Trophoblast cell (in vitro differentiated cells and primary cell): ENCODE measurements around the gene KLHL21.

Experiments used
- DNase-seq, 2 donors: peaks; one replicate each; pipeline ENCODE4 v3.0.0-alpha.2; 2016
- H2AFZ ChIP-seq: 2 replicates; pipeline ENCODE4 v1.6.1; 2013; ENCODE audit warnings: low read length, moderate library complexity, mild to moderate bottlenecking; ENCODE audit not compliant: insufficient read depth, poor library complexity
- H2AK5ac ChIP-seq: 2 replicates; pipeline ENCODE4 v1.6.1; 2013; ENCODE audit warnings: mild to moderate bottlenecking, low read length
- H2BK120ac ChIP-seq: 2 replicates; pipeline ENCODE4 v1.6.1; 2013; ENCODE audit warnings: low read length, mild to moderate bottlenecking, moderate library complexity; ENCODE audit not compliant: insufficient read depth, poor library complexity
- H2BK12ac ChIP-seq: 2 replicates; pipeline ENCODE4 v1.6.1; 2013; ENCODE audit warnings: mild to moderate bottlenecking, low read length, moderate library complexity
- H2BK5ac ChIP-seq: 2 replicates; pipeline ENCODE4 v1.6.1; 2013; ENCODE audit warnings: low read length, low read depth, moderate library complexity, mild to moderate bottlenecking; ENCODE audit not compliant: poor library complexity
- H3K14ac ChIP-seq: 2 replicates; pipeline ENCODE4 v1.6.1; 2013; ENCODE audit warnings: mild to moderate bottlenecking, low read length
- H3K18ac ChIP-seq: 2 replicates; pipeline ENCODE4 v1.6.1; 2013; ENCODE audit warnings: mild to moderate bottlenecking, low read length
- H3K23ac ChIP-seq: 2 replicates; pipeline ENCODE4 v1.6.1; 2013; ENCODE audit warnings: low read length
- H3K27ac ChIP-seq: 2 replicates; pipeline ENCODE4 v1.5.1; 2013; ENCODE audit warnings: low read depth, mild to moderate bottlenecking, inconsistent platforms, low read length, moderate library complexity
- H3K27me3 ChIP-seq: 2 replicates; pipeline ENCODE4 v1.6.1; 2013; ENCODE audit warnings: inconsistent platforms, mild to moderate bottlenecking, low read length, moderate library complexity; ENCODE audit not compliant: insufficient read depth
- H3K36me3 ChIP-seq, 2 experiments: 1 replicate in 1 of 2; 2 replicates in 1 of 2; pipeline ENCODE4 v1.6.1; 2013; ENCODE audit warnings: low read length in 2 of 2, mild to moderate bottlenecking in 2 of 2, moderate library complexity in 1 of 2; ENCODE audit not compliant: insufficient read depth in 2 of 2, control insufficient read depth in 1 of 2
- H3K4ac ChIP-seq: 2 replicates; pipeline ENCODE4 v1.6.1; 2013; ENCODE audit warnings: low read depth, mild to moderate bottlenecking, low read length, moderate library complexity
- H3K4me1 ChIP-seq, 2 experiments: 1 replicate in 1 of 2; 2 replicates in 1 of 2; pipeline ENCODE4 v1.6.1; 2013; ENCODE audit warnings: low read length in 2 of 2, mild to moderate bottlenecking in 2 of 2, moderate library complexity in 1 of 2; ENCODE audit not compliant: insufficient read depth in 2 of 2, control insufficient read depth in 1 of 2
- H3K4me2 ChIP-seq: 2 replicates; pipeline ENCODE4 v1.6.1; 2013; ENCODE audit warnings: inconsistent platforms, mild to moderate bottlenecking, low read length, moderate library complexity
- H3K4me3 ChIP-seq: 2 replicates; pipeline ENCODE4 v1.5.1; 2013; ENCODE audit warnings: mild to moderate bottlenecking, low read depth, low read length, inconsistent platforms
- H3K79me1 ChIP-seq: one replicate; pipeline ENCODE4 v1.6.1; 2013; ENCODE audit warnings: low read length
- H3K79me2 ChIP-seq: 2 replicates; pipeline ENCODE4 v1.6.1; 2013; ENCODE audit warnings: low read length, mild to moderate bottlenecking; ENCODE audit not compliant: control insufficient read depth, insufficient read depth, poor library complexity
- H3K9ac ChIP-seq: 2 replicates; pipeline ENCODE4 v1.6.1; 2013; ENCODE audit warnings: mild to moderate bottlenecking, low read length
- H3K9me3 ChIP-seq: 2 replicates; pipeline ENCODE4 v1.6.1; 2013; ENCODE audit warnings: low read depth, mild to moderate bottlenecking, control low read depth, inconsistent platforms, low read length; ENCODE audit not compliant: insufficient read depth
- H4K12ac ChIP-seq: 2 replicates; pipeline ENCODE4 v1.6.1; 2013; ENCODE audit warnings: low read depth, mild to moderate bottlenecking, low read length, moderate library complexity
- H4K8ac ChIP-seq: 2 replicates; pipeline ENCODE4 v1.6.1; 2013; ENCODE audit warnings: low read depth, mild to moderate bottlenecking, low read length, moderate library complexity
- H4K91ac ChIP-seq: one replicate; pipeline ENCODE4 v1.6.1; 2013; ENCODE audit warnings: low read depth, mild to moderate bottlenecking, low read length, moderate library complexity
- WGBS: extraction: QIAGEN DNeasy Blood & Tissue Kit; methylation state at CpG from one replicate; pipeline ENCODE4 v1.1.7; 2013; ENCODE audit warnings: missing lambda C conversion rate; ENCODE audit not compliant: insufficient read length, insufficient coverage; ENCODE audit errors: extremely low coverage; 5-methylcytosine and 5-hydroxymethylcytosine counted together

KLHL21 gene

GRCh38 chr1:6580593-6581409 is 21.9 kb downstream of the KLHL21 start:
- H4K12ac ChIP-seq: peak overlapping the region; percentile 9
- peak overlapping the region; percentile 69 for H3K4me2 ChIP-seq
- H2BK5ac ChIP-seq: no peak overlapping the region
- no peaks in the 10 kb centered on the region for H3K27me3 ChIP-seq
- no peak overlapping the region for H2AK5ac ChIP-seq
- H4K91ac ChIP-seq: no peak overlapping the region
- no peak overlapping the region for H4K8ac ChIP-seq
- no peak overlapping the region for H2BK12ac ChIP-seq
- no peak overlapping the region for H3K27ac ChIP-seq
- no peak overlapping the region for H3K9ac ChIP-seq
- no peak overlapping the region for H3K14ac ChIP-seq
- peaks cover 3% of the 10 kb centered on the region for H3K9me3 ChIP-seq
- no peak overlapping the region for H3K23ac ChIP-seq
- no peak for DNase-seq
- peaks cover 6% of the 10 kb centered on the region for H3K79me1 ChIP-seq
- H3K79me2 ChIP-seq: peaks cover 3% of the 10 kb centered on the region
- H3K4ac ChIP-seq: peak overlapping the region; percentile 3
- peaks cover 0 to 8% of the 10 kb centered on the region in 2 experiments for H3K36me3 ChIP-seq
- no CpG with 5 or more reads among the region's 19 CpGs for WGBS
- H3K4me3 ChIP-seq: peak overlapping the region; percentile 95
- no peak overlapping the region for H2AFZ ChIP-seq
- no peak overlapping the region for H2BK120ac ChIP-seq
- peaks cover 11 to 12% of the 10 kb centered on the region in 2 experiments for H3K4me1 ChIP-seq
- no peak overlapping the region for H3K18ac ChIP-seq

- Histone ChIP-seq H4K8ac (peak overlapping the region; percentile 61), H3K9me3 (peaks cover 3% of the 10 kb centered on the region), H2BK12ac (no peak overlapping the region), H2BK5ac (no peak overlapping the region), H2AFZ (peak overlapping the region; percentile 14), H4K12ac (peak overlapping the region; percentile 10), H3K27ac (no peak overlapping the region), H3K23ac (no peak overlapping the region), H3K79me1 (peaks cover 6% of the 10 kb centered on the region), H4K91ac (peak overlapping the region; percentile 3), H3K4me3 (peak overlapping the region; percentile 95), H3K4me1 (peaks cover 11 to 12% of the 10 kb centered on the region in 2 experiments), H3K18ac (peak overlapping the region; percentile 21), H3K4me2 (peak overlapping the region; percentile 69), H3K79me2 (peaks cover 3% of the 10 kb centered on the region), H2BK120ac (no peak overlapping the region), H3K36me3 (peaks cover 0 to 8% of the 10 kb centered on the region in 2 experiments), H3K9ac (peak overlapping the region; percentile 20), H3K27me3 (no peaks in the 10 kb centered on the region), H3K4ac (peak overlapping the region; percentile 9), H2AK5ac (no peak overlapping the region), H3K14ac (peak overlapping the region; percentile 12)
- no peak for DNase-seq
- no CpG with 5 or more reads among the region's 30 CpGs for WGBS
These were observed 22.5 kb downstream of the KLHL21 start for GRCh38 chr1:6580119-6580592.

- Histone ChIP-seq H3K36me3 (peaks cover 0 to 8% of the 10 kb centered on the region in 2 experiments), H3K4me3 (peak within 1 kb of the TSS; percentile 95), H2AFZ (peak within 1 kb of the TSS; percentile 55), H4K12ac (peak within 1 kb of the TSS; percentile 10), H3K9ac (peak within 1 kb of the TSS; percentile 20), H3K14ac (peak within 1 kb of the TSS; percentile 12), H3K23ac (no peak within 1 kb of the TSS), H4K91ac (peak within 1 kb of the TSS; percentile 37), H2BK5ac (no peak within 1 kb of the TSS), H3K18ac (peak within 1 kb of the TSS; percentile 21), H3K9me3 (peaks cover 3% of the 10 kb centered on the region), H3K27ac (no peak within 1 kb of the TSS), H3K4ac (peak within 1 kb of the TSS; percentile 9), H3K79me2 (peaks cover 3% of the 10 kb centered on the region), H2BK12ac (peak within 1 kb of the TSS; percentile 34), H2AK5ac (peak within 1 kb of the TSS; percentile 42), H3K4me2 (peak within 1 kb of the TSS; percentile 70), H3K27me3 (no peaks in the 10 kb centered on the region), H3K4me1 (peaks cover 11 to 12% of the 10 kb centered on the region in 2 experiments), H4K8ac (peak within 1 kb of the TSS; percentile 61), H3K79me1 (peaks cover 6% of the 10 kb centered on the region), H2BK120ac (no peak within 1 kb of the TSS)
- DNase-seq: peak; percentile 99
- WGBS: no CpG with 5 or more reads among the region's 58 CpGs
These were observed 23.1 kb downstream of the KLHL21 start, which contains the start of gene ZBTB48 for GRCh38 chr1:6579374-6580118. Gene ZBTB48 (plus strand): TSS chr1:6579994. CDS start chr1:6580610, 616 bp downstream.

GRCh38 chr1:6578624-6579373 is 23.9 kb downstream of the KLHL21 start:
- WGBS: no CpG with 5 or more reads among the region's 14 CpGs
- peak overlapping the region; percentile 26 for H3K4me3 ChIP-seq
- H3K18ac ChIP-seq: no peak overlapping the region

More at GRCh38 chr1:6578624-6579373, 23.9 kb downstream of the KLHL21 start:
- Histone ChIP-seq H2BK5ac (no peak overlapping the region), H3K36me3 (peaks cover 0 to 8% of the 10 kb centered on the region in 2 experiments), H3K4me2 (no peak overlapping the region), H3K79me1 (peaks cover 6% of the 10 kb centered on the region), H2AFZ (peak overlapping the region; percentile 55), H3K9ac (no peak overlapping the region), H3K23ac (no peak overlapping the region), H3K14ac (no peak overlapping the region), H4K8ac (peak overlapping the region; percentile 50), H3K79me2 (peaks cover 3% of the 10 kb centered on the region), H2BK120ac (no peak overlapping the region), H4K12ac (no peak overlapping the region), H3K9me3 (peaks cover 3% of the 10 kb centered on the region), H2BK12ac (peak overlapping the region; percentile 34), H4K91ac (peak overlapping the region; percentile 37), H3K4me1 (peaks cover 11 to 12% of the 10 kb centered on the region in 2 experiments), H3K27me3 (no peaks in the 10 kb centered on the region), H3K4ac (no peak overlapping the region), H3K27ac (no peak overlapping the region), H2AK5ac (peak overlapping the region; percentile 42)
- no peak for DNase-seq
